ACC112 (cell line): ENCODE data around the gene NOBOX.
A peak's percentile ranks its signal among the peaks of the same experiment; 100 is the strongest.
"Not testable (repeated sequence)": the region's sequence is repeated elsewhere in the genome, so short reads cannot be mapped to it uniquely, and the experiment has no call there.

Experiments used
- H2AFZ ChIP-seq: fragments of 200-600 bp; sonication (generic); one replicate; pipeline ENCODE4 v1.6.0; 2017; ENCODE audit warnings: antibody characterized with exemption, low read length; ENCODE audit not compliant: unreplicated experiment
- H3K27ac ChIP-seq: fragments of 200-600 bp; sonication (generic); 2 replicates; pipeline ENCODE4 v1.5.1; 2014; ENCODE audit warnings: low read depth, mild to moderate bottlenecking, antibody characterized with exemption, low read length, moderate library complexity
- H3K27me3 ChIP-seq: fragments of 200-600 bp; sonication (generic); 2 replicates; pipeline ENCODE4 v1.6.1; 2014; ENCODE audit warnings: mild to moderate bottlenecking, antibody characterized with exemption, low read length, moderate library complexity, mixed read lengths; ENCODE audit not compliant: insufficient read depth
- H3K36me3 ChIP-seq: fragments of 200-600 bp; sonication (generic); 2 replicates; pipeline ENCODE4 v1.6.1; 2016; ENCODE audit warnings: mild to moderate bottlenecking, antibody characterized with exemption, low read length, moderate library complexity, mixed read lengths; ENCODE audit not compliant: insufficient read depth
- H3K4me1 ChIP-seq: fragments of 200-600 bp; sonication (generic); one replicate; pipeline ENCODE4 v1.6.1; 2016; ENCODE audit warnings: low read length, mixed read lengths; ENCODE audit not compliant: insufficient read depth, unreplicated experiment, control insufficient read depth
- H3K4me3 ChIP-seq: fragments of 200-600 bp; sonication (generic); 2 replicates; pipeline ENCODE4 v1.5.1; 2014; ENCODE audit warnings: mild to moderate bottlenecking, low read depth, low read length
- H3K79me2 ChIP-seq: fragments of 200-600 bp; sonication (generic); one replicate; pipeline ENCODE4 v1.6.0; 2016; ENCODE audit warnings: low read length; ENCODE audit not compliant: control insufficient read depth, unreplicated experiment, insufficient read depth

The NOBOX gene

GRCh38 chr7:144397086-144397485 lies 6.4 kb downstream of the NOBOX start:
- no peaks in the 10 kb centered on the region for H3K79me2 ChIP-seq
- H3K27me3 ChIP-seq, result peaks cover 28% of the 10 kb centered on the region
- H3K36me3 ChIP-seq, result no peaks in the 10 kb centered on the region

GRCh38 chr7:144391823-144392255 lies 11.7 kb downstream of the NOBOX start:
- peak overlapping the region; percentile 55 for H2AFZ ChIP-seq

More at GRCh38 chr7:144397086-144397485, 6.4 kb downstream of the NOBOX start:
- Histone ChIP-seq H2AFZ (no peak overlapping the region), H3K4me1 (no peaks in the 10 kb centered on the region), H3K4me3 (no peak overlapping the region), H3K27ac (no peak overlapping the region)

GRCh38 chr7:144391014-144391413 lies 12.5 kb downstream of the NOBOX start:
- no peaks in the 10 kb centered on the region for H3K27me3 ChIP-seq
- no peak overlapping the region for H2AFZ ChIP-seq
- H3K4me1 ChIP-seq, result no peaks in the 10 kb centered on the region
- no peaks in the 10 kb centered on the region for H3K79me2 ChIP-seq
- H3K36me3 ChIP-seq, result no peaks in the 10 kb centered on the region
- H3K27ac ChIP-seq, result no peak overlapping the region
- H3K4me3 ChIP-seq, result no peak overlapping the region

More at GRCh38 chr7:144391823-144392255, 11.7 kb downstream of the NOBOX start:
- Histone ChIP-seq H3K36me3 (no peaks in the 10 kb centered on the region), H3K4me3 (peak overlapping the region; percentile 46), H3K79me2 (no peaks in the 10 kb centered on the region), H3K4me1 (no peaks in the 10 kb centered on the region), H3K27ac (no peak overlapping the region), H3K27me3 (no peaks in the 10 kb centered on the region)

- no peak overlapping the region for H2AFZ ChIP-seq
- H3K36me3 ChIP-seq, result no peaks in the 10 kb centered on the region
- H3K4me1 ChIP-seq, result no peaks in the 10 kb centered on the region
- H3K4me3 ChIP-seq, result no peak overlapping the region
- no peaks in the 10 kb centered on the region for H3K79me2 ChIP-seq
- H3K27me3 ChIP-seq, result no peaks in the 10 kb centered on the region
- H3K27ac ChIP-seq, result no peak overlapping the region
Measured at GRCh38 chr7:144390481-144390880, 13.0 kb downstream of the NOBOX start.

- Histone ChIP-seq H3K4me3 (no peak overlapping the region), H3K27me3 (no peaks in the 10 kb centered on the region), H3K36me3 (no peaks in the 10 kb centered on the region), H3K4me1 (no peaks in the 10 kb centered on the region), H3K27ac (no peak overlapping the region), H2AFZ (no peak overlapping the region), H3K79me2 (no peaks in the 10 kb centered on the region)
Measured at GRCh38 chr7:144388950-144389349, 14.5 kb downstream of the NOBOX start.

GRCh38 chr7:144386741-144387140 lies 16.8 kb downstream of the NOBOX start:
- Histone ChIP-seq H3K27ac (no peak overlapping the region), H3K27me3 (no peaks in the 10 kb centered on the region), H3K4me1 (no peaks in the 10 kb centered on the region), H2AFZ (no peak overlapping the region), H3K79me2 (no peaks in the 10 kb centered on the region), H3K36me3 (no peaks in the 10 kb centered on the region), H3K4me3 (no peak overlapping the region)

GRCh38 chr7:144384555-144385245 lies 18.8 kb downstream of the NOBOX start:
- H3K36me3 ChIP-seq, result no peaks in the 10 kb centered on the region
- H3K27me3 ChIP-seq, result no peaks in the 10 kb centered on the region
- no peaks in the 10 kb centered on the region for H3K79me2 ChIP-seq
- H2AFZ ChIP-seq, result no peak overlapping the region
- no peak overlapping the region for H3K4me3 ChIP-seq
- no peak overlapping the region for H3K27ac ChIP-seq
- H3K4me1 ChIP-seq, result no peaks in the 10 kb centered on the region

- H3K4me1 ChIP-seq, result no peaks in the 10 kb centered on the region
- no peak overlapping the region for H3K4me3 ChIP-seq
- H3K36me3 ChIP-seq, result no peaks in the 10 kb centered on the region
- H3K79me2 ChIP-seq, result no peaks in the 10 kb centered on the region
- no peak overlapping the region for H2AFZ ChIP-seq
- H3K27me3 ChIP-seq, result no peaks in the 10 kb centered on the region
- no peak overlapping the region for H3K27ac ChIP-seq
Measured at GRCh38 chr7:144384071-144384470, 19.4 kb downstream of the NOBOX start.

GRCh38 chr7:144379776-144380384 lies 23.6 kb downstream of the NOBOX start:
- Histone ChIP-seq H3K4me3 (no peak overlapping the region), H3K36me3 (0 out of 2 replicates have a peak, but pooled peaks cover 8% of the 10 kb centered on the region), H3K4me1 (no peaks in the 10 kb centered on the region), H3K79me2 (no peaks in the 10 kb centered on the region), H3K27ac (no peak overlapping the region), H3K27me3 (no peaks in the 10 kb centered on the region), H2AFZ (no peak overlapping the region)

GRCh38 chr7:144378651-144379050 lies 24.8 kb downstream of the NOBOX start:
- Histone ChIP-seq H3K4me1 (no peaks in the 10 kb centered on the region), H3K79me2 (no peaks in the 10 kb centered on the region), H2AFZ (no peak overlapping the region), H3K4me3 (no peak overlapping the region), H3K27me3 (no peaks in the 10 kb centered on the region), H3K27ac (no peak overlapping the region), H3K36me3 (0 out of 2 replicates have a peak, but pooled peaks cover 8% of the 10 kb centered on the region)

- not testable (repeated sequence) for H3K27me3 ChIP-seq, H3K4me3 ChIP-seq, H2AFZ ChIP-seq, H3K4me1 ChIP-seq, H3K79me2 ChIP-seq, H3K36me3 ChIP-seq, H3K27ac ChIP-seq
Measured at GRCh38 chr7:144369221-144369620, 34.3 kb downstream of the NOBOX start.
